Loucy (cell line): Measurements from ENCODE around the gene ETV5.

ENCODE experiments used
- EZH2phosphoT487 ChIP-seq: fragments of 200-600 bp; IDR thresholded peaks from 2 replicates; pipeline ENCODE4 v1.6.1; 2018; ENCODE audit warnings: antibody characterized with exemption, mild to moderate bottlenecking, moderate library complexity, borderline replicate concordance
- TF ChIP-seq, protein P1 (sequence below): fragments of 200-600 bp; sonication (generic); conservative IDR thresholded peaks from 2 replicates; pipeline ENCODE4 v1.5.1; 2014; ENCODE audit warnings: mild to moderate bottlenecking, antibody characterized with exemption, low read length

- TF ChIP-seq, protein P1, sequence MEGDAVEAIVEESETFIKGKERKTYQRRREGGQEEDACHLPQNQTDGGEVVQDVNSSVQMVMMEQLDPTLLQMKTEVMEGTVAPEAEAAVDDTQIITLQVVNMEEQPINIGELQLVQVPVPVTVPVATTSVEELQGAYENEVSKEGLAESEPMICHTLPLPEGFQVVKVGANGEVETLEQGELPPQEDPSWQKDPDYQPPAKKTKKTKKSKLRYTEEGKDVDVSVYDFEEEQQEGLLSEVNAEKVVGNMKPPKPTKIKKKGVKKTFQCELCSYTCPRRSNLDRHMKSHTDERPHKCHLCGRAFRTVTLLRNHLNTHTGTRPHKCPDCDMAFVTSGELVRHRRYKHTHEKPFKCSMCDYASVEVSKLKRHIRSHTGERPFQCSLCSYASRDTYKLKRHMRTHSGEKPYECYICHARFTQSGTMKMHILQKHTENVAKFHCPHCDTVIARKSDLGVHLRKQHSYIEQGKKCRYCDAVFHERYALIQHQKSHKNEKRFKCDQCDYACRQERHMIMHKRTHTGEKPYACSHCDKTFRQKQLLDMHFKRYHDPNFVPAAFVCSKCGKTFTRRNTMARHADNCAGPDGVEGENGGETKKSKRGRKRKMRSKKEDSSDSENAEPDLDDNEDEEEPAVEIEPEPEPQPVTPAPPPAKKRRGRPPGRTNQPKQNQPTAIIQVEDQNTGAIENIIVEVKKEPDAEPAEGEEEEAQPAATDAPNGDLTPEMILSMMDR = no peak
- TF ChIP-seq EZH2phosphoT487 = no peak
Measured at GRCh38 chr3:186094696-186095425, 14.0 kb downstream of the ETV5 start.
